HTERT RPE-1 (cell line): ENCODE data around the gene SERF2.
"Not testable (repeated sequence)": the region's sequence is repeated elsewhere in the genome, so short reads cannot be mapped to it uniquely, and the experiment has no call there.

ENCODE experiments used
- in situ Hi-C: fragments of 300-500 bp; cut with MboI; formaldehyde crosslinking; loops from 4 replicates; pipeline ENCODE4 v1.14.3; 2020; ENCODE audit warnings: low sequenced_read_pairs

The SERF2 gene

GRCh38 chr15:43829951-43830540, 37.9 kb downstream of the SERF2 start:
- in situ Hi-C loops: not testable (repeated sequence)

GRCh38 chr15:43830691-43831275, 38.7 kb downstream of the SERF2 start:
- in situ Hi-C loops: not testable (repeated sequence)

GRCh38 chr15:43831519-43832052, 39.5 kb downstream of the SERF2 start:
- in situ Hi-C loops: not testable (repeated sequence)

- in situ Hi-C loops: not testable (repeated sequence)
Observed at GRCh38 chr15:43832485-43832884, 40.4 kb downstream of the SERF2 start.

- in situ Hi-C loops: no loop called here
Observed at GRCh38 chr15:43845421-43845820, 53.3 kb downstream of the SERF2 start.
